SHP77 treated with DMSO at 0.1 percent for 48 hours (cell line): ENCODE data around the gene HTR3E.
"Not testable (repeated sequence)": the region's sequence is repeated elsewhere in the genome, so short reads cannot be mapped to it uniquely, and the experiment has no call there.

Experiments used
- DNase-seq: peaks from one replicate; lab custom pipeline; 2025; lab: John Stamatoyannopoulos, UW

HTR3E gene

GRCh38 chr3:184110316-184110725 lies 13.5 kb downstream of the HTR3E start:
- no peak for DNase-seq

GRCh38 chr3:184116017-184116416 lies 19.2 kb downstream of the HTR3E start:
- DNase-seq = no peak

- no peak for DNase-seq
These were observed 20.8 kb downstream of the HTR3E start for GRCh38 chr3:184117636-184118035.

GRCh38 chr3:184121031-184121430 lies 24.2 kb downstream of the HTR3E start:
- not testable (repeated sequence) for DNase-seq

- DNase-seq = no peak
These were observed 29.1 kb downstream of the HTR3E start for GRCh38 chr3:184126006-184126405.

GRCh38 chr3:184129012-184129411 lies 32.1 kb downstream of the HTR3E start:
- peak; percentile 9 for DNase-seq

- no peak for DNase-seq
These were observed 36.1 kb downstream of the HTR3E start for GRCh38 chr3:184132945-184133344.

GRCh38 chr3:184133840-184134745 lies 37.2 kb downstream of the HTR3E start:
- peak; percentile 64 for DNase-seq

- no peak for DNase-seq
These were observed 37.9 kb downstream of the HTR3E start for GRCh38 chr3:184134746-184135148.

GRCh38 chr3:184135149-184135910 lies 38.5 kb downstream of the HTR3E start, which contains the start of gene EIF2B5:
Gene EIF2B5, plus strand, starts transcription at chr3:184135358. Its CDS starts 28 bp downstream, at chr3:184135386.
- DNase-seq = peak; percentile 86

- DNase-seq = no peak
These were observed 39.0 kb downstream of the HTR3E start for GRCh38 chr3:184135911-184136260.

GRCh38 chr3:184140436-184140835 lies 43.6 kb downstream of the HTR3E start:
- DNase-seq = no peak

GRCh38 chr3:184142199-184142598 lies 45.3 kb downstream of the HTR3E start:
- no peak for DNase-seq

- DNase-seq = no peak
These were observed 46.5 kb downstream of the HTR3E start for GRCh38 chr3:184143327-184143726.

GRCh38 chr3:184144505-184144904 lies 47.6 kb downstream of the HTR3E start:
- DNase-seq = no peak

- DNase-seq = peak; percentile 16
These were observed 48.3 kb downstream of the HTR3E start for GRCh38 chr3:184145111-184145524.

GRCh38 chr3:184145751-184146270 lies 48.9 kb downstream of the HTR3E start:
- DNase-seq = no peak

GRCh38 chr3:184148076-184148475 lies 51.2 kb downstream of the HTR3E start:
- DNase-seq = no peak

GRCh38 chr3:184149123-184149522 lies 52.3 kb downstream of the HTR3E start:
- no peak for DNase-seq

- DNase-seq = not testable (repeated sequence)
These were observed 52.9 kb downstream of the HTR3E start for GRCh38 chr3:184149770-184150169.

- DNase-seq = peak; percentile 29
These were observed 58.2 kb downstream of the HTR3E start, which contains the start of gene DVL3 for GRCh38 chr3:184154885-184155643. Gene DVL3, plus strand, starts transcription at chr3:184155377. Its CDS starts 259 bp downstream, at chr3:184155636.
